NCI-H1694 (cell line): Measurements from ENCODE around the gene ADAT3.
A peak's percentile ranks its signal among the peaks of the same experiment; 100 is the strongest.
"Not testable (repeated sequence)": the region's sequence is repeated elsewhere in the genome, so short reads cannot be mapped to it uniquely, and the experiment has no call there.

ENCODE experiments used
- DNase-seq: peaks from one replicate; lab custom pipeline; 2025; lab: John Stamatoyannopoulos, UW

The ADAT3 gene

GRCh38 chr19:1882786-1883692 is 22.2 kb upstream of the ADAT3 start:
- DNase-seq: no peak

- no peak for DNase-seq
Measured at GRCh38 chr19:1883784-1884183, 21.4 kb upstream of the ADAT3 start.

- DNase-seq: no peak
Measured at GRCh38 chr19:1884291-1884718, 20.9 kb upstream of the ADAT3 start.

- DNase-seq: no peak
Measured at GRCh38 chr19:1884719-1885334, 20.4 kb upstream of the ADAT3 start.

GRCh38 chr19:1885398-1886119 is 19.6 kb upstream of the ADAT3 start, which contains the start of gene ABHD17A:
TSS of gene ABHD17A (minus strand) at chr19:1885496. CDS start at chr19:1881566, 3,930 bp downstream.
- peak; percentile 61 for DNase-seq

GRCh38 chr19:1886360-1886759 is 18.8 kb upstream of the ADAT3 start:
- not testable (repeated sequence) for DNase-seq

GRCh38 chr19:1888385-1888784 is 16.8 kb upstream of the ADAT3 start:
- DNase-seq: no peak

GRCh38 chr19:1889907-1890306 is 15.3 kb upstream of the ADAT3 start:
- no peak for DNase-seq

GRCh38 chr19:1893791-1894190 is 11.4 kb upstream of the ADAT3 start:
- DNase-seq: no peak

GRCh38 chr19:1896508-1896907 is 8.7 kb upstream of the ADAT3 start:
- no peak for DNase-seq

- no peak for DNase-seq
Measured at GRCh38 chr19:1901940-1902404, 3.2 kb upstream of the ADAT3 start.

GRCh38 chr19:1902923-1903322 is 2.3 kb upstream of the ADAT3 start:
- DNase-seq: no peak

- no peak for DNase-seq
Measured at GRCh38 chr19:1904860-1905109, 414 bp upstream of the ADAT3 start.

- DNase-seq: no peak
Measured at GRCh38 chr19:1905863-1906375, 720 bp downstream of the ADAT3 start.

GRCh38 chr19:1906985-1907562 is 1.9 kb downstream of the ADAT3 start:
- no peak for DNase-seq

GRCh38 chr19:1907563-1908363 is 2.6 kb downstream of the ADAT3 start:
- no peak for DNase-seq

GRCh38 chr19:1908364-1908678 is 3.1 kb downstream of the ADAT3 start:
- DNase-seq: no peak

- no peak for DNase-seq
Measured at GRCh38 chr19:1909761-1910080, 4.5 kb downstream of the ADAT3 start.

- DNase-seq: no peak
Measured at GRCh38 chr19:1910177-1910576, 5.0 kb downstream of the ADAT3 start.

GRCh38 chr19:1911098-1911497 is 5.9 kb downstream of the ADAT3 start:
- DNase-seq: no peak

- DNase-seq: no peak
Measured at GRCh38 chr19:1911995-1912394, 6.8 kb downstream of the ADAT3 start.
